A549 (cell line): ENCODE measurements around the gene FGF6. TPM values are rescaled to one million over a fixed set of nuclear protein-coding genes. Genes with fewer than 3 reads are reported as not detected.

Experiments used
- ATAC-seq, 2 experiments: fragments of 200-7000 bp in 1 of 2; fragments of >200 bp in 1 of 2; cut with Nextera tagmentation in 1 of 2; cut with Tn5 transposase in 1 of 2; 3 replicates each; pipeline versions ENCODE4 v1.8.0 to v1.9.1; 2018 to 2020; ENCODE audit warnings: mild to moderate bottlenecking in 1 of 2, moderate library complexity in 1 of 2
- CTCF ChIA-PET: fragments of 300-600 bp; sonication (Branson Sonifier 250); formaldehyde crosslinking; extraction: SDS; loops from one replicate; lab custom pipeline; 2021; ENCODE audit warnings: antibody characterized with exemption, inconsistent platforms; lab: Yijun Ruan, JAX
- POLR2A ChIA-PET: fragments of 350-600 bp; formaldehyde crosslinking; extraction: SDS; loops from one replicate; lab custom pipeline; 2021; ENCODE audit warnings: antibody characterized with exemption, inconsistent platforms; lab: Yijun Ruan, JAX
- DNase-seq, 2 experiments: peaks; one replicate each; pipeline versions ENCODE4 v3.0.0 to v3.0.0-alpha.2; 2011 to 2016; ENCODE audit warnings: low read depth in 1 of 2, low spot score in 1 of 2
- FAIRE-seq: peaks from 2 replicates; lab custom pipeline; 2011; peaks lifted over from hg19 to GRCh38; lab: Jason Lieb, UNC
- H3K27ac ChIP-seq, 2 experiments: fragments of >200 bp; sonication (Bioruptor Twin); formaldehyde crosslinking; 3 replicates each; pipeline ENCODE4 v1.5.1; 2016 to 2017
- H3K4me1 ChIP-seq: fragments of >200 bp; sonication (Bioruptor Twin); formaldehyde crosslinking; 3 replicates; pipeline ENCODE4 v1.6.1; 2016
- H3K4me2 ChIP-seq: fragments of >200 bp; sonication (Bioruptor Twin); formaldehyde crosslinking; 3 replicates; pipeline ENCODE4 v1.6.1; 2016
- H3K4me3 ChIP-seq: fragments of >200 bp; sonication (Bioruptor Twin); formaldehyde crosslinking; 3 replicates; pipeline ENCODE4 v1.5.1; 2016
- H3K9me3 ChIP-seq: fragments of >200 bp; sonication (Bioruptor Twin); formaldehyde crosslinking; 3 replicates; pipeline ENCODE4 v1.6.1; 2016
- BHLHE40 ChIP-seq: IDR thresholded peaks from 2 replicates; pipeline ENCODE4 v1.6.1; 2012; ENCODE audit warnings: low read depth, low read length, inconsistent platforms
- CEBPB ChIP-seq, 2 experiments: fragments of >200 bp in 1 of 2; sonication (Bioruptor Twin) in 1 of 2; formaldehyde crosslinking in 1 of 2; IDR thresholded peaks; 2 replicates each; pipeline ENCODE4 v1.6.1; 2012 to 2016
- CHD2 ChIP-seq: fragments of 150-350 bp; IDR thresholded peaks from 2 replicates; pipeline ENCODE4 v1.6.1; 2014; ENCODE audit warnings: low read length; ENCODE audit not compliant: partially characterized antibody
- CHD4 ChIP-seq: fragments of 200-600 bp; sonication (generic); IDR thresholded peaks from 2 replicates; pipeline ENCODE4 v1.6.1; 2016; ENCODE audit warnings: antibody characterized with exemption, mild to moderate bottlenecking, borderline replicate concordance
- E2F6 ChIP-seq: IDR thresholded peaks from 2 replicates; pipeline ENCODE4 v1.6.1; 2012; ENCODE audit warnings: low read depth, borderline replicate concordance
- EHMT2 ChIP-seq: fragments of 200-600 bp; sonication (generic); IDR thresholded peaks from 2 replicates; pipeline ENCODE4 v1.6.1; 2016; ENCODE audit warnings: antibody characterized with exemption, low read depth, mild to moderate bottlenecking, moderate library complexity
- EP300 ChIP-seq, 2 experiments: fragments of >200 bp; sonication (Bioruptor Twin); formaldehyde crosslinking; IDR thresholded peaks; 2 replicates in 1 of 2; 3 replicates in 1 of 2; pipeline ENCODE4 v1.6.1; 2016 to 2017
- FOXS1 ChIP-seq: fragments of 250-450 bp; sonication (Bioruptor Pico); IDR thresholded peaks from 2 replicates; pipeline ENCODE4 v1.5.0; 2020; ENCODE audit warnings: mild to moderate bottlenecking, moderate library complexity
- GATA3 ChIP-seq: IDR thresholded peaks from 2 replicates; pipeline ENCODE4 v1.6.1; 2012; ENCODE audit warnings: borderline replicate concordance
- HDAC2 ChIP-seq: fragments of 200-600 bp; sonication (generic); IDR thresholded peaks from 2 replicates; pipeline ENCODE4 v1.6.1; 2016
- HOXB5 ChIP-seq: fragments of 250-450 bp; sonication (Bioruptor Pico); IDR thresholded peaks from 2 replicates; pipeline ENCODE4 v1.5.0; 2020; ENCODE audit warnings: mild to moderate bottlenecking, moderate library complexity
- KDM1A ChIP-seq: fragments of 200-600 bp; sonication (generic); IDR thresholded peaks from 2 replicates; pipeline ENCODE4 v1.6.1; 2016; ENCODE audit warnings: low read depth, mild to moderate bottlenecking
- MAFK ChIP-seq: fragments of 450-650 bp; IDR thresholded peaks from 2 replicates; pipeline ENCODE4 v1.6.1; 2014; ENCODE audit not compliant: partially characterized antibody
- MAX ChIP-seq: IDR thresholded peaks from 2 replicates; pipeline ENCODE4 v1.6.1; 2012
- MAZ ChIP-seq: fragments of 150-350 bp; IDR thresholded peaks from 2 replicates; pipeline ENCODE4 v1.6.1; 2014; ENCODE audit warnings: antibody characterized with exemption, low read depth, low read length, borderline replicate concordance
- NFE2L2 ChIP-seq: fragments of 150-350 bp; conservative IDR thresholded peaks from 2 replicates; pipeline ENCODE4 v1.6.1; 2014; ENCODE audit warnings: low read length
- NR3C1 ChIP-seq: fragments of >200 bp; sonication (Bioruptor Twin); formaldehyde crosslinking; IDR thresholded peaks from 3 replicates; pipeline ENCODE4 v1.6.1; 2017
- PHF8 ChIP-seq: fragments of 200-600 bp; sonication (generic); IDR thresholded peaks from 2 replicates; pipeline ENCODE4 v1.6.1; 2016; ENCODE audit warnings: low read depth, mild to moderate bottlenecking, antibody characterized with exemption, moderate library complexity, borderline replicate concordance
- RAD21 ChIP-seq, 2 experiments: fragments of >200 bp in 1 of 2; sonication (Bioruptor Twin) in 1 of 2; formaldehyde crosslinking in 1 of 2; IDR thresholded peaks in 1 of 2; conservative IDR thresholded peaks in 1 of 2; 2 replicates in 1 of 2; 3 replicates in 1 of 2; pipeline ENCODE4 v1.6.1; 2012 to 2018; ENCODE audit warnings: inconsistent platforms in 1 of 2
- RCOR1 ChIP-seq: fragments of 150-350 bp; IDR thresholded peaks from 2 replicates; pipeline ENCODE4 v1.6.1; 2014; ENCODE audit warnings: antibody characterized with exemption, low read length, low read depth
- RNF2 ChIP-seq: fragments of 200-600 bp; sonication (generic); IDR thresholded peaks from 2 replicates; pipeline ENCODE4 v1.6.1; 2016; ENCODE audit warnings: low read depth, mild to moderate bottlenecking, antibody characterized with exemption, moderate library complexity, borderline replicate concordance
- TFCP2L1 ChIP-seq: fragments of 250-450 bp; sonication (Bioruptor Pico); IDR thresholded peaks from 2 replicates; pipeline ENCODE4 v1.5.0; 2021; ENCODE audit warnings: mild to moderate bottlenecking
- TP53 ChIP-seq: fragments of 250-450 bp; sonication (Bioruptor Pico); IDR thresholded peaks from 2 replicates; pipeline ENCODE4 v1.5.0; 2021; ENCODE audit warnings: mild to moderate bottlenecking, moderate library complexity
- USF2 ChIP-seq: fragments of 450-650 bp; IDR thresholded peaks from 2 replicates; pipeline ENCODE4 v1.6.1; 2014; ENCODE audit warnings: antibody characterized with exemption
- ZC3H11A ChIP-seq: fragments of 450-650 bp; IDR thresholded peaks from 2 replicates; pipeline ENCODE4 v1.6.1; 2014; ENCODE audit warnings: antibody characterized with exemption, mild to moderate bottlenecking
- WGBS: methylation state at CpG from one replicate; pipeline ENCODE4 v1.1.6; 2017; ENCODE audit errors: missing lambda C conversion rate; 5-methylcytosine and 5-hydroxymethylcytosine counted together
- polyA plus RNA-seq, 4 experiments: library from polyadenylated mRNA; depleted of rRNA in 3 of 4; stranded (reverse); fragments of >200 nt; fragmentation: RNase III in 1 of 4; extraction: RNeasy Plus Mini Kit Qiagen cat#74134 plus additional on column Dnase treatment in 1 of 4; gene quantifications; 2 replicates in 3 of 4; 3 replicates in 1 of 4; pipeline ENCODE4 v1.2.3, GENCODE V29; 2011 to 2017

FGF6 gene
- polyA plus RNA-seq, 2 of the 4 experiments (the other 2 are of a cell fraction), result not detected

- no peak for TF ChIP-seq PHF8
- no peak for TF ChIP-seq MAZ
- TF ChIP-seq CHD4, result no peak
- TF ChIP-seq EP300 (IDR thresholded peaks at IDR 0.05), result no peak
- no peak for TF ChIP-seq TP53 (CRISPR knock-in tag)
- no peak for TF ChIP-seq KDM1A
- no peak for TF ChIP-seq E2F6
- TF ChIP-seq NR3C1, result no peak
- no peaks in the 10 kb centered on the region for H3K9me3 ChIP-seq
- ATAC-seq (no peak), DNase-seq (no peak), FAIRE-seq (no peak)
- H3K27ac ChIP-seq, result no peak overlapping the region
- H3K4me3 ChIP-seq, result no peak overlapping the region
- ChIA-PET POLR2A (no interaction called here), CTCF (interaction anchor here (1.0 kb wide), 1 partner anchor 24 kb away, joined by 3 read pairs; no protein-coding TSS in a partner anchor)
- H3K4me2 ChIP-seq, result no peak overlapping the region
- no peaks in the 10 kb centered on the region for H3K4me1 ChIP-seq
- 6% methylated on average over 2 of the region's 2 CpGs for WGBS
Measured at GRCh38 chr12:4388662-4389061, 57.0 kb downstream of the FGF6 start.

GRCh38 chr12:4388032-4388431, 57.6 kb downstream of the FGF6 start:
- no peak overlapping the region for H3K27ac ChIP-seq
- 7% methylated on average over 1 of the region's 1 CpG for WGBS
- FAIRE-seq, result no peak
- ChIA-PET CTCF (interaction anchor here (1.0 kb wide), 1 partner anchor 25 kb away, joined by 3 read pairs; no protein-coding TSS in a partner anchor), POLR2A (no interaction called here)
- TF ChIP-seq GATA3 (no peak), HDAC2 (no peak), MAX (no peak), BHLHE40 (no peak), FOXS1 (CRISPR knock-in tag) (no peak), RNF2 (no peak), CHD2 (no peak), USF2 (no peak), RCOR1 (no peak), CEBPB (IDR thresholded peaks at IDR 0.05) (no peak), NFE2L2 (no peak), EHMT2 (no peak)
- no peaks in the 10 kb centered on the region for H3K9me3 ChIP-seq
- DNase-seq, result no peak
- no peaks in the 10 kb centered on the region for H3K4me1 ChIP-seq
- no peak overlapping the region for H3K4me3 ChIP-seq
- no peak overlapping the region for H3K4me2 ChIP-seq
- ATAC-seq, result no peak

GRCh38 chr12:4387607-4388006, 58.0 kb downstream of the FGF6 start:
- POLR2A ChIA-PET, result no interaction called here
- no peak for FAIRE-seq
- WGBS, result 24% methylated on average over 5 of the region's 5 CpGs

More at GRCh38 chr12:4387607-4388006, 58.0 kb downstream of the FGF6 start:
- no peak for ATAC-seq
- DNase-seq, result no peak
- H3K4me1 ChIP-seq, result no peaks in the 10 kb centered on the region
- no peaks in the 10 kb centered on the region for H3K9me3 ChIP-seq
- H3K4me3 ChIP-seq, result no peak overlapping the region
- CTCF ChIA-PET, result no interaction called here
- no peak overlapping the region for H3K4me2 ChIP-seq
- TF ChIP-seq TFCP2L1 (no peak), RAD21 (conservative IDR thresholded peaks at IDR 0.05 in 1 of 2, IDR thresholded peaks at IDR 0.05 in 1 of 2) (no peak), HOXB5 (CRISPR knock-in tag) (no peak), NR3C1 (no peak), GATA3 (no peak), MAFK (peak; percentile 86), ZC3H11A (no peak)
- TF ChIP-seq, all 56 proteins: peak for 1
- no peak overlapping the region for H3K27ac ChIP-seq
